Fibroblast of skin of abdomen (primary cell): ENCODE results near the gene PROSER1.
A peak's percentile ranks its signal among the peaks of the same experiment; 100 is the strongest.
"Not testable (repeated sequence)": the region's sequence is repeated elsewhere in the genome, so short reads cannot be mapped to it uniquely, and the experiment has no call there.

Experiments
- DNase-seq: peaks from one replicate; pipeline ENCODE4 v3.0.0-alpha.2; 2013

PROSER1 gene

DNA sequence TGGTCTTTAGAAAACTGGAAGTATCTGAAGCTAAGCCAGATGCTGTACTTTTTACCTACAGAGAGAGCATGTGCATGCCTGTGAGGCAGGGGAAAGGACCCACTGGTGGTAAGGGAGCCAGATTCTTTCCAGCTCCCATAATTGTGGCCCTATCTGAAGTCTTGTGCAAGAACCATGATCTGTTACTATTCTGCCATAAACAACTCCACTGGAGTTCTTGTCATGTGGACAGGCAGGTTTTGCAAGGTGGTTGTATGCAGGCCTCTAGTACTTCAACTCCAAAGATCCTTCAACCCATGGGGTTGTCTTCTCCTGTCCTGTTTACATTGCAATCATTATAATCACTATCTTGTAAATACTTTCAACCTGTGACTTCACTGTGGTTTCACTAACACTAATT lies 14.1 kb downstream of the PROSER1 start:
- no peak for DNase-seq

DNA sequence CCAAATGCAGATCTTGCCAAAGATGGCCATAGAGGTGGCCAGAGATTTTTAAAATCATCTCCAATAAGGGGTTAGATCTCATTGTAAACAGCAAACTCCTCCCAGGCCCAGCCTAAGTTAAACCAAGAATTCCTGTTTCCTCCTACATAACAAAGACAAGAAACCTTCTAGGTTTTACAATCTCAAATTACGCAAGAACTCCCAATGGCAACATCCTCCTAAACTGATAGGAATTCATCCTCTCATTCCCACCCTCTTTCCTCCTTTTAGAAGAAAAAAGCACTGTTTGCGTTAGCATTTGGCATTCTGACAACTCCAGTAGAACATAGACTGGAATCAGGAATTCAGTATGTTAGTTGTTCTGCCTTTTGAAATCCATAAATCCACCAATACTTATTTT lies 14.6 kb downstream of the PROSER1 start:
- DNase-seq, result peak; percentile 12

DNA sequence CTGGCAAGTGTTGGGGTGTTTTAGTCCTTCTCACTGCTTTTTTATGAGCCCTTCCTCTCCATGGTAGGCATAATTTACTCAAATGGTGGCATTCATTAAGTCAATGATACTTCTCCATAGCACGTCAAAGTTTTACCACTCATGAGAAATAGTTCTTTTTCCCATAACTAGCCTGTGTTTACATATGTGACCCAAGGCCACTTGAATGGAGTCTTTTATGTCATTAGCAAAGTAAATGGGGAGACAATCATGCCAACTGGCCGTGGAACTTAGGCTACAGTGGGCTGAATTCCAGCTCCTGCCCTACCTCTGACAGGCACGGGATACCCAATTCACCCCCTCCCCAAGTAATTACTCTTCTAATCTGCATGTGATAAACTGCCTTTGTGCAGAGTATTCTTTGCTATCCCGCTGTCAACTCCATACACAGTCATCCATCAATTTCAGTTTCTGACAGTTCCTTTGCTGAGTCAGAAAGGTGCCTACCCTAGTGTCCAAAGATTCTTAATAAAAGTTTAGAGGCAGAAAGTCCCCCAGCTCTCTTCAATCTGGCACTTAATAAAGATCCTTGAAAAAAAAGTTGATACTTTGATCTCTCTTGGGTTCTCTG lies 16.9 kb downstream of the PROSER1 start:
- DNase-seq, result no peak

DNA sequence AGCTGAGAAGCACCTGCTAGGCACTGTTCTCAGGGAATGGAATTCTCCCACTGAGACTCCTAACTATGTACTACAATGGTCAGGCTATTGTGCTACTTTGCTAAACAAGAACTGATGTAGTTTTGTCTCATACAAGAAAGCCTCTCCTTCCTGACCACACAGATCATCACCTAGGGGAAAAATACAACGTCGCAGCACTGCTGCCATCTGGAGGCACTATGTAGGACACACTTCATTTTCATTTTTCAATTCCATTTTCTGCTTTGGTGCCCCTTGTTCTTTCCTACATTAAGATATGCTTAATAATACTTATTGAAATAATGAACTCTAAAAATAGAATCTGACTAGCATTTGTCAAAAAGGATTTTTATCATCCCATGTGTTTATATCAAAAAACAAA lies 21.1 kb downstream of the PROSER1 start:
- peak; percentile 9 for DNase-seq

DNA sequence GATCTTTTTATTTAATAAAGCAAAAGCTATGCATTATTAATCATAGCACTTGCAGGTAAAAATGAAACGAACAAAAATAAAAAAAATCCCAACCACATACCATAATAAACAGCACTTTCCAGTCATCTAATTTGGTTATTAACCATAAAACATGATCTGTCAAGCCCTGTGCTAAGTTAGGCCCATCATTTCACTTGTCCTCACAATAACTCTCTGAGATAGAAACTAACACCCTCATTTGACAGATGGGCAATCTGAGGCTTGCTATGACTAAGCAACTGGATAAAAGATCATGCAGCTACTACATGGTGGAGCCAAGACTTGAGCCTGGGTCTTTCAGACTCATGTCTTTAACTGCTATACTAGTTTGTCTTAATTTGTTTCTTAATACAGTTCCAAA lies 21.8 kb downstream of the PROSER1 start:
- DNase-seq, result no peak

DNA sequence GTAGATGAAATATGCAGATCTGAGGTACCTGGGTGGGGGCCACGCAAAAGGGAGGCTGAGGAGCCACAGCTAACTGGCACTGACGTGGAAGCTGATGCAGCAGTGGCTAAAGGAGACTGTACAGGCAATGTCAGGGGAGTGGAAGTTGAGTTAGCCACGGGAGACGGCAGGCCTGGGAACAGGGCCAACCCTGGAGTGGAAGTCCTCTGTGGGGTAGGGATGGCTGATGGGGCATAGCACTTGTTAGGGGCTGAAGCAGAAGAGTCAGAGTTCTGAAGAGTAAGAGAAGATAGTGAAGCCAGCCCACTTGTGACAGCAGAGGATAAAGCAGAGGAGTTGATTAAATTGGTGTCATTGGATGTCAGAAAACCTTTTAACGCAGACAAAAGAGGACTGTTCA lies 24.4 kb downstream of the PROSER1 start:
- no peak for DNase-seq

DNA sequence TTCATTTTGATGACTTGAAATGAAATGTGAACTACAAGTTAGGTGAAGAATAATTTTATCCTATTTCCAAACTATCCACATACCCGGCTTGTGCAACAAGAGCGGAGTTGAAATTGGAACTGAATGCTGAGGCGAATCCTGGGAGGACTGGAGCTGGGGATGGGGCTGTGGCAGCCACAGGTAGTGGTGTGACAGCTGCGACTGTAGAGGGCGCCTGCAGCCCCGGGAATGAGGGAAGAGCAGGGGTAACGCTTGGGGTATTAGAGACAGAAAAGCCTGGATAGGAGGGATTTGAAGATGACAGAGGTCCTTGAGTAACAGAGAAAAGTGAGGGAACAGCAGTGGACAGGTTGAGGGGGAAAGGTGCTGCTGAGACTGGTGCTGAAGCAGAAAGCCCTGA lies 25.3 kb downstream of the PROSER1 start:
- no peak for DNase-seq

DNA sequence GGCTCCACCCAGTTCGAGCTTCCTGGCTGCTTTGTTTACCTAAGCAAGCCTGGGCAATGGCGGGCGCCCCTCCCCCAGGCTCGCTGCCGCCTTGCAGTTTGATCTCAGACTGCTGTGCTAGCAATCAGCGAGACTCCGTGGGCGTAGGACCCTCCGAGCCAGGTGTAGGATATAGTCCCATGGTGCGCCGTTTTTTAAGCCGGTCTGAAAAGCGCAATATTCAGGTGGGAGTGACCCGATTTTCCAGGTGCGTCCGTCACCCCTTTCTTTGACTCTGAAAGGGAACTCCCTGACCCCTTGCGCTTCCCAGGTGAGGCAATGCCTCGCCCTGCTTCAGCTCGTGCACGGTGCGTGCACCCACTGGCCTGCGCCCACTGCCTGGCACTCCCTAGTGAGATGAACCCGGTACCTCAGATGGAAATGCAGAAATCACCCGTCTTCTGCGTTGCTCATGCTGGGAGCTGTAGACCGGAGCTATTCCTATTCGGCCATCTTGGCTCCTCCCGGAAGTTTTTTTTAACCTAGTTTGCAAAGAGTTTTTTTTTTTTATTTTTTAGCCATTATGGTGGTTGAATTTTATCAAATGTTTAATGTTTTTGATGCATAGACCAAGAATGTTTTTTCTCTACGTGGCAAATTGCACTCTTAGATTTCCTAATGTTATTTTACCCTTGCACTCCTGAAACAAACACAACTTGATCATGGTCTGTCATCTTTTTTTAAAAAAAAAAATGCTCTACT lies 31.3 kb downstream of the PROSER1 start:
- DNase-seq, result not testable (repeated sequence)

DNA sequence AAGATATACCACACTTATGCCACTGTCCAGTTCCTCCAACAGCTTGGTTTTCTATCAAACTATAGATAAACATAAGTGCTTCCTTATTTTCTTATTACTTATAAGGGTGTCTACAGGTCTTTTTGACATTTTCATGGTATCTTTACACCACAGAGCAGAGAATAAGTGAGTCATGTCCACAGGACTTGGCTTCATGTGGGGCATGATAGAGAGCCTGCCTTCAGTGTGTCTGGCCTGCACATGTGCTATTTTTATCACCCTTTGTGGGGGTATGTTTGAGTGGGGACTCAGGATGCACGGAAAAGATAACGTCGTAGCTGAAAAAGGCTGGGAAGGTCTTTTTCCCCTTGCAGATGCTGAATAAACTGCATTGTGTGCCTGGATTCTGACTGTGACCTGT lies 39.1 kb downstream of the PROSER1 start:
- DNase-seq, result no peak

DNA sequence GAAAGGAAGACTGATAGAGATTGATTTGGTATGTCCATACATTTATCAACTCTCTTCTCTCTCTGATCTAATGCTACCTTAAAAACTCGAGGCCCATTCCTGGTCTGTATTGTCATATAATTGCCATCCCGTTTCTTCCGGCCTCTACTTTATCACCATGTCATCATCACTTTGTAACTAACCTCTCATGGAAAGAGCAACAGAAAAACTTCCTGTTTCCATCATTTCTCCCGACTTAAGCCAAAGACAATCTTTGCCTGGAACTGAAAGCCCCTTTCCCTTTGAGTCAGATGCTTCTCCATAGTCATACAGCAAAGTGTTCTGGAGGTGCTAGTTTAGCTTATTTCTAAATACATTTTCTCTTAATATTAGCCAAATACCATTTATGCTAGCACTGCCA lies 44.5 kb downstream of the PROSER1 start:
- DNase-seq, result no peak

DNA sequence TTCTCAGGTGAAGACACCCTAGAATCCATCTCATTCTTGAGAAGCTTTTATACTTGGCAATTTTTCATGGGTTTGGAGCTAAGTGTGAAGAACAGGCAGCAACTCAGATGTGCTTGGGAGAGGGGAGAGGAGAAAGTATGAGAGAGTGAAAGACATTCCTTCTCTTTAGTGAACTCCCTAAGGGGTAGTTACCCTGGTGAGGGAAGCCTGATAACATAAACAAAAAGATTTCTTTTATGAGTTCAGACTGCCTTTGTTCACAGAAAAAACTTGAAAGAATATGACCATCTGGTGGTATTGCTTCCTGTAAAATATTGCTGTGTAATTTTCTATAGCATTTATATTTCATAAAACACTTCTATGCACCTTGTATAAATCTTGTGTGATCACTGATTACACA lies 47.2 kb downstream of the PROSER1 start, which contains the start of gene STOML3:
STOML3 (minus strand) TSS at position 139 of the 400 bp plus-strand sequence; CDS start at position 29, 110 bp downstream.
- no peak for DNase-seq

DNA sequence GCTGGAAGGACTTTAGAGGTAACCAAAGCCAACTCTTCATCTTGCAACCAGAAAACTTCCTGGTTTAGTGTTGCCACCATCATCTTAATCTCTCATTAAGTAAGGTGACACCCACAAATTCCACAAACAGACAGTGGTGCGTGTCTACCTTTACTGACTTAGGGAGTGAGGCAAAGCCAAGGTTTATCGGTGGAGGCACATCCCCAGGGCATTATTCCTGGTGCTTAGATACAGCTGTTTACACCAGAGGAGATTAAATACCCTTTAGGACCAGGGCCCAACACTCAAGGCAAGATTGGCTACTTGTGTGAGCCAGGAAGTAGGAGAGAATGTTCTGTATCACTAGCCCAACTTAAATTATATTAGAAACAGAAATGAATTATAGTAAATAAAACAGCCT lies 56.8 kb downstream of the PROSER1 start:
- DNase-seq, result no peak

DNA sequence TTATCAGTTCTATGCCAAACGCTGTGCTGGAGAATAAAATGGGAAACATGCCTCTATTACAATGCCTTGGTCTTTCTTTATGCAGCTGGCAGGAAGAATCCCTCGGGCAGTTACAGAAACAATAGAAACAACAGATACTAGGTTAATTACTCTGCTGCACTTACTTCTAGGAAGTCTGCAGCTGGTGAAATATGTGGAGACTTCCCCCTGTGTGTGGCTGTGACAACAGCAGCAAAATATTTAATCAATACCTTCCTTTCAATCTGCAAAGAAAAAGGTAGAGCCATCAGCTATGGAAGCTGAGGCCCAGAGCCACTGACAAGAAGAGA lies 57.2 kb downstream of the PROSER1 start:
- DNase-seq, result no peak

DNA sequence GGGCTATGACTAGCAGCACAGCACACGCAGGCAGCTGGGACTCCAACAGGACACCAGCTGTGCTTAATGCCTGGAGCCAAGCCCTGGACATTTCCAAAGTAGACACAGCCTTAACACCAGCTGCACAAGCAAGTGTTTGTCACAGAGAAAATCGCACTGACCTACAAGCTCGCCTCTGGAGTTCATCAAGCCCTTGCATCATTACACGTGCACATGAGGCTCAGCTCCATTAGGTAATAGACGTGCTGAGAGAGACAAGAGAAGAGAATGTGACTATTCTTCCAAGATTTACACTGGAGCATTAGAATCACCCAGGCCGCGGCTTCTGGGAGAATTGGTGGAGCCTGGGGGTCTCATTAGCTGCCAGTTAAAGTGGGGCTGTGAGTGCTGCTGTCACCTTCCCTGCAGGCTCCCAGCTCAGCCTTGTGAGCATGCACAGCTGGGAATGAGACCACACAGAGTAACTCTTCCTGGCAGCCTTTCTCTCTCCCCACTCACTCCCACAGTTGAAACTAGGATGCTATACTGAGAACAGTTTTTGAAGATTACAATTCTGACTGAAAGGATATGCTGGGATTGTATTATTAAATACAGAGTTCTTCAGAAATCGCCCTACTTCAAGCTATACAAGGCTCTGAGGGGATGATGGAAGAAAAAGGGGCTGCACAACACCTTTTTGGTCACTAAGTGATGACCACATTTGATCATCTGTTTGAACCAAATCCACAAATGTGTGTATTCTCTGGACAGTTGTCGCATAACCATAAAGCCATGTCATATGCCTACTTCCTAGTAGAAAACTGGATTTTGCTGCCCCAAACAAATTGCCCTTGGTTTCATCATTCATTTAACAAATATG lies 57.8 kb downstream of the PROSER1 start:
- no peak for DNase-seq

DNA sequence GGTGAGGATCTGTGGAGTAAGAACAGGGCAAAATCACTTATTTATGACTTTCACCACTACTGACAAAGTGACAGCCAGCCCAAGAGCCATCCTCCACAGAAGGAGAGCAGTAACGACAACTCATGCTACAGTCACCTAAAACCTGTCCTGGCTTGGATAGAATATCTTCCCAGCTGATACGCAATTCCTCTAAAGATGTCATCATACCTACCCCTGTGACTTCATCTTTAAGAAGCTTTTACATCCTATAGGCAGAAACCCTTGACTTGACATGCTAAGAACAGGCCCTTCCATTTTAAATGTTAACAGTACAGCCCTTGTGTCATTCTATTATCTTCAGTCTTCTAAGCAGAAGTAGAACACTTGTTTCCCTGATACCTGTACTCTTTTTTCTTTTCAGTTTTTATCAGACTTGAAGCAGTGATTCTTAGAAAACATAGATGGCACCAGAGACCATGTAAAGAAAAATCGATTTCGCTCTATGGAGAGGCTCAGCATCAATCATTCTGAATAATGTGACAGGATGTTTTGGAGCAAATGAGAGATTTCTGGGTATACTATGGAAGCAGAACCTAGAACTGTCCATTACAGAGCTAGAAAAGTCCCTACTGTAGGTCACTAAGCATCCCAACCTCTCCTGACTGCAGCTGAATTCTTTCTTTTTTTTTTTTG lies 67.4 kb downstream of the PROSER1 start:
- DNase-seq, result no peak

DNA sequence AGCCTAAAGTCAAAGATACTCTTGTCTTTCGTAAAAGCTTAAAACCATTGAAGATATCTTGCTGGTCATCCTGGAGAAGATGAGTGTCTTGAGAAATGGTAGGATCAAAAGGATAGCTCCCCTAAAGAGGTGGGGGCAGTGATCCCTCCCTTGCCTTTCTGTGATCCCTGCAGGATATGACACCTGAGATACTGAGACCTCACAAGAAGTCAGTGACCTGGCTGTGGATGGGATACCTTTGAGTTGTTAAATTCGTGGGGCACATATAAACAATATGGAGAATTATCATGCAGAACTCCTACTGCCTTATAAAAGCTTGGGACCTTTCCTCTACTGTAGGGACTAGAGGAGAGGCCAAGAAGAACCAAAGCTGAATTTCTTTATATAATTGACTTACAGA lies 68.7 kb downstream of the PROSER1 start:
- DNase-seq, result no peak

DNA sequence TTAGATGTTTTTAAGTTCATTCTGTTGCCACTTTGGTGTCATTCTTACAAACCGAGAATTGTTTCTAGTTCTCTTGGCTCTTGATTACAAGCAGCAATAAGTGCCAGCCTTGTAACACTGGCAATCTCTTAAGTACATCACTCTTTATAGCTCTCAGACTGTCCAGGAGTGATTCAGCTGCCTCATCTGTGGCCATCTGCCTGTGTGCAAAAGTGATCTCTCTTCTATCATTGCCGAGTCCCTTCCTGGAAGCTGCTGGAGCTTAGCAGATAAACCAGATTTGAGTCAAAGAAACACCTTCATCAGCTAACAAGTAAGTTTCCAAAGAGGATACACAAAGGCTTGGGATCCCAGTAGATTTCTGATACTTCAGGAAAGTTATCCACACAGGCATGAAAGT lies 70.4 kb downstream of the PROSER1 start:
- DNase-seq, result no peak

DNA sequence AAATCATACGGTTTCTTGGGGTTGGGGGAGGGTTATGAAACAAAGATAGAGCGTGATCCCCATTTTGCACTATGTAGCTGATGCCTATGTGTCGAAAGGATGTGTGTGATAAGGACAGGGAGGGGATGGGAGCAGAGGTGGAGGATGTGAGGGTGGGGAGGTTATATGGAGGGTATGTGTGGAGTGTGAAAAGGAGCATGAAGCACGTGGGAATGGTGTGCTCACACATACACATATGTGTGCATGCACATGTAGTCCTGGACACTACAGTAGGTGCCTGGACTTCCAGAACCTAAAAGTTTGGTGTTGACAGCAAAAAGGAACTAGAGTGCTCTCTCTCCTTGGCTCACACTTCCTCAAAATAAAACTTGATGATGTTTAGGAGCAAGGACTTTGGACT lies 72.6 kb downstream of the PROSER1 start:
- no peak for DNase-seq

DNA sequence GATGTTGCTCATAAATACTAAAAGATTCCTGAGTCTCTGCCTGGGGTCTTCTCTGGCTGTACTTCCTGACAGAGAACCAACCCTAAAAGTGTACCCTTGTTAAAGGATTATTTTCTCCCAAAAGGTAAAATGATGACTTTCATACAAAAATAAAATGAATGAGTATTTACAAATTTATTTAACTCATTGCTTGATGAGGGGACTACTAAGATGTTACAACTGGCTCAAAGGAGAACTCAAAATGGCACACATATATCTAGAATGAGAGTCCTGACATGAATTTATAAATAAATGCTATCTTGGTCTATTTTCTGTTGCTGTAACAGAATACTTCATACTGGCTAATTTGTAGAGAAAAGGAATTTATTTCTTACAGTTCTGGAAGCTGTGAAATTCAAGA lies 77.7 kb downstream of the PROSER1 start:
- no peak for DNase-seq
